Keratinocyte (primary cell): ENCODE data around the gene ZNF860. TPM values are rescaled to one million over a fixed set of nuclear protein-coding genes. Genes with fewer than 3 reads are reported as not detected.

ENCODE experiments used
- DNase-seq: peaks from one replicate; pipeline ENCODE4 v3.0.0-alpha.2; 2011; ENCODE audit warnings: low read depth, missing footprints, low spot score
- FAIRE-seq: peaks from 2 replicates; lab custom pipeline; 2011; peaks lifted over from hg19 to GRCh38; lab: Jason Lieb, UNC
- H2AFZ ChIP-seq: 2 replicates; pipeline ENCODE4 v1.6.0; 2012; ENCODE audit warnings: low read length, control low read depth, inconsistent platforms; ENCODE audit not compliant: control insufficient read depth
- H3K27ac ChIP-seq: 2 replicates; pipeline ENCODE4 v1.5.1; 2011; ENCODE audit warnings: low read length; ENCODE audit not compliant: control insufficient read depth, insufficient read depth
- H3K27me3 ChIP-seq: 3 replicates; pipeline ENCODE4 v1.6.0; 2011; ENCODE audit warnings: low read length; ENCODE audit not compliant: control insufficient read depth, insufficient read depth; ENCODE audit errors: extremely low read depth
- H3K36me3 ChIP-seq, 2 experiments: 2 replicates in 1 of 2; 3 replicates in 1 of 2; pipeline ENCODE4 v1.5.1; 2011; ENCODE audit warnings: low read length in 2 of 2, mild to moderate bottlenecking in 1 of 2; ENCODE audit not compliant: control insufficient read depth in 2 of 2, insufficient read depth in 2 of 2; ENCODE audit errors: extremely low read depth in 1 of 2
- H3K4me1 ChIP-seq: 3 replicates; pipeline ENCODE4 v1.5.1; 2011; ENCODE audit warnings: low read length; ENCODE audit not compliant: control insufficient read depth, insufficient read depth; ENCODE audit errors: extremely low read depth
- H3K4me2 ChIP-seq: 3 replicates; pipeline ENCODE4 v1.6.0; 2011; ENCODE audit warnings: low read depth, low read length; ENCODE audit not compliant: control insufficient read depth, insufficient read depth; ENCODE audit errors: extremely low read depth
- H3K4me3 ChIP-seq, 3 experiments: fragments of 200-600 bp in 1 of 3; sonication (generic) in 1 of 3; 2 replicates in 2 of 3; 3 replicates in 1 of 3; pipeline ENCODE4 v1.5.1; 2011 to 2016; ENCODE audit warnings: low read length in 3 of 3, mild to moderate bottlenecking in 3 of 3, control low read depth in 2 of 3, inconsistent platforms in 1 of 3, low read depth in 1 of 3, mixed read lengths in 1 of 3, mixed run types in 1 of 3, moderate library complexity in 1 of 3; ENCODE audit not compliant: control insufficient read depth in 2 of 3, insufficient read depth in 2 of 3; ENCODE audit errors: extremely low read depth in 1 of 3
- H3K79me2 ChIP-seq: 2 replicates; pipeline ENCODE4 v1.6.0; 2012; ENCODE audit warnings: low read length; ENCODE audit not compliant: control insufficient read depth, insufficient read depth
- H3K9ac ChIP-seq: 3 replicates; pipeline ENCODE4 v1.6.0; 2011; ENCODE audit warnings: low read length; ENCODE audit not compliant: control insufficient read depth, insufficient read depth; ENCODE audit errors: extremely low read depth
- H3K9me1 ChIP-seq: 3 replicates; pipeline ENCODE4 v1.6.0; 2011; ENCODE audit warnings: low read length; ENCODE audit not compliant: control insufficient read depth, insufficient read depth; ENCODE audit errors: extremely low read depth
- H3K9me3 ChIP-seq: 2 replicates; pipeline ENCODE4 v1.5.1; 2012; ENCODE audit warnings: low read depth, low read length; ENCODE audit not compliant: control insufficient read depth
- H4K20me1 ChIP-seq: 3 replicates; pipeline ENCODE4 v1.6.0; 2011; ENCODE audit warnings: low read length; ENCODE audit not compliant: control insufficient read depth, insufficient read depth; ENCODE audit errors: extremely low read depth
- CTCF ChIP-seq, 3 experiments: IDR thresholded peaks in 1 of 3; conservative IDR thresholded peaks in 1 of 3; optimal IDR thresholded peaks in 1 of 3; 2 replicates in 2 of 3; 3 replicates in 1 of 3; pipeline versions ENCODE3 to v1.5.1; 2011; ENCODE audit warnings: low read length in 3 of 3, mild to moderate bottlenecking in 3 of 3, moderate library complexity in 2 of 3, control low read depth in 1 of 3, inconsistent platforms in 1 of 3; ENCODE audit not compliant: insufficient read depth in 2 of 3; ENCODE audit errors: extremely low read depth in 1 of 3
- EZH2 ChIP-seq: IDR thresholded peaks from one replicate; pipeline ENCODE4 v1.6.1; 2012; ENCODE audit warnings: inconsistent platforms, mild to moderate bottlenecking, low read length, moderate library complexity
- dilution Hi-C: fragments of 300-500 bp; cut with MboI; formaldehyde crosslinking; loops from one replicate; pipeline ENCODE4 v1.7.0; 2020; ENCODE audit warnings: low sequenced_read_pairs; ENCODE audit not compliant: extremely low pct_ligation_motif_present
- polyA plus RNA-seq, 5 experiments: library from polyadenylated mRNA; depleted of rRNA in 3 of 5; stranded (reverse) in 3 of 5; stranded (forward) in 1 of 5; unstranded in 1 of 5; fragments of >200 nt; gene quantifications; 1 replicate in 1 of 5; 2 replicates in 3 of 5; 3 replicates in 1 of 5; pipeline versions ENCODE4 v1.2.1 to v1.2.3, GENCODE V29; 2011 to 2012; ENCODE audit warnings: missing spikeins in 2 of 5, low read depth in 1 of 5, low replicate concordance in 1 of 5

The ZNF860 gene
- polyA plus RNA-seq, 1 donor (not counting 4 experiments of a cell fraction or from before 2014, with no cell fraction given), result 10.3 TPM

GRCh38 chr3:31977736-31978135, 3.8 kb upstream of the ZNF860 start:
- dilution Hi-C loops, result no loop called here
- peak overlapping the region; percentile 94 for H3K27ac ChIP-seq
- H3K4me2 ChIP-seq, result peak overlapping the region; percentile 99
- no peaks in the 10 kb centered on the region for H3K9me3 ChIP-seq
- H4K20me1 ChIP-seq, result peaks cover 4% of the 10 kb centered on the region
- peak overlapping the region in 1 of 3 experiments; percentile 95 for H3K4me3 ChIP-seq
- no peaks in the 10 kb centered on the region for H3K27me3 ChIP-seq
- H3K36me3 ChIP-seq, result peaks cover 7 to 42% of the 10 kb centered on the region in 2 experiments
- no peak overlapping the region for H3K9ac ChIP-seq
- peaks cover 38% of the 10 kb centered on the region for H3K4me1 ChIP-seq
- FAIRE-seq (no peak), DNase-seq (no peak)
- peaks cover 5% of the 10 kb centered on the region for H3K9me1 ChIP-seq
- no peak overlapping the region for H2AFZ ChIP-seq
- TF ChIP-seq CTCF (optimal IDR thresholded peaks at IDR 0.05 in 1 of 3, IDR thresholded peaks at IDR 0.05 in 1 of 3, conservative IDR thresholded peaks at IDR 0.05 in 1 of 3; ENCODE audit: extremely low read depth in 1 of 3, insufficient read depth in 2 of 3, low read length in 3 of 3) (no peak), EZH2 (no peak)
- peaks cover 90% of the 10 kb centered on the region for H3K79me2 ChIP-seq

- H3K9me1 ChIP-seq, result peaks cover 5% of the 10 kb centered on the region
- TF ChIP-seq CTCF (optimal IDR thresholded peaks at IDR 0.05 in 1 of 3, IDR thresholded peaks at IDR 0.05 in 1 of 3, conservative IDR thresholded peaks at IDR 0.05 in 1 of 3; ENCODE audit: extremely low read depth in 1 of 3, insufficient read depth in 2 of 3, low read length in 3 of 3), result no peak
- no peak for TF ChIP-seq EZH2
- peak overlapping the region; percentile 99 for H3K4me2 ChIP-seq
- H3K36me3 ChIP-seq, result peaks cover 7 to 39% of the 10 kb centered on the region in 2 experiments
- H3K79me2 ChIP-seq, result peaks cover 90% of the 10 kb centered on the region
- FAIRE-seq (peak; percentile 44), DNase-seq (no peak)
- H2AFZ ChIP-seq, result no peak overlapping the region
- peak overlapping the region; percentile 94 for H3K27ac ChIP-seq
- H3K9ac ChIP-seq, result peak overlapping the region; percentile 84
- peaks cover 4% of the 10 kb centered on the region for H4K20me1 ChIP-seq
- no peaks in the 10 kb centered on the region for H3K27me3 ChIP-seq
- dilution Hi-C loops, result no loop called here
- peak overlapping the region; percentile 81 to 95 (median 94) for H3K4me3 ChIP-seq
- H3K9me3 ChIP-seq, result no peaks in the 10 kb centered on the region
- peaks cover 43% of the 10 kb centered on the region for H3K4me1 ChIP-seq
These were observed 3.0 kb upstream of the ZNF860 start for GRCh38 chr3:31978553-31978952.
